LNCAP (cell line): Measurements from ENCODE around the gene ALDOA.
A peak's percentile ranks its signal among the peaks of the same experiment; 100 is the strongest.

Source experiments
- TF ChIP-seq, protein P1 (sequence below): fragments of 450-650 bp; IDR thresholded peaks from 2 replicates; pipeline ENCODE4 v1.5.1; 2017; ENCODE audit warnings: mild to moderate bottlenecking

ALDOA gene

DNA sequence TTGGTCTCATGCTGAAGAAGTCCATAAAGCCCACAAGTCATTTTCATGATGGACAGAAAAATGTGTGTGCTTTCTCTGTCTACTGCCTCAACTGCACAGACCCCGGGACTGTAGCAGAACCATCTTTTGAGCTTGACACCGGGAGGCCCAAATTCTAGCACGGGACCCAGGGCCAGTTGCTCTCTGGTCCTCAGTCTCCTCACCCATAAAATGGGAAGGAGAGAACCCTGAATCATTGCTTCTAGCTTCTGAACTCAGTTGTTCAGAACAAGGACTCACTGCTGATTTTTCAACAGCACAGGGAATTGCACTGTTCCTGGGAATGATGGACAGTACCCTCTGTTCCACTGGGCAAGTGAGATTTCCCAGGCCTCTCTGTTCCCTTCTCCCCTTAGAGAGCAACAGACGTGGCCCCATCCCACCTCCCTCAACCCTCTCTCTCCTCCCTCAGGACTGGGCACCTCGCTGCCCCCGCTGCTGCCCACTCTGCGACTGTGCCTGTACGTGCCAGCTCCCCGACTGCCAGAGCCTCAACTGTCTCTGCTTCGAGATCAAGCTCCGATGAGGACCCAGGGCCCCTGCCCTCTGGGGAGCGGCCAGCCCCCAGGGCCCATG, 2.2 kb upstream of the ALDOA start:
- TF ChIP-seq, protein P1, sequence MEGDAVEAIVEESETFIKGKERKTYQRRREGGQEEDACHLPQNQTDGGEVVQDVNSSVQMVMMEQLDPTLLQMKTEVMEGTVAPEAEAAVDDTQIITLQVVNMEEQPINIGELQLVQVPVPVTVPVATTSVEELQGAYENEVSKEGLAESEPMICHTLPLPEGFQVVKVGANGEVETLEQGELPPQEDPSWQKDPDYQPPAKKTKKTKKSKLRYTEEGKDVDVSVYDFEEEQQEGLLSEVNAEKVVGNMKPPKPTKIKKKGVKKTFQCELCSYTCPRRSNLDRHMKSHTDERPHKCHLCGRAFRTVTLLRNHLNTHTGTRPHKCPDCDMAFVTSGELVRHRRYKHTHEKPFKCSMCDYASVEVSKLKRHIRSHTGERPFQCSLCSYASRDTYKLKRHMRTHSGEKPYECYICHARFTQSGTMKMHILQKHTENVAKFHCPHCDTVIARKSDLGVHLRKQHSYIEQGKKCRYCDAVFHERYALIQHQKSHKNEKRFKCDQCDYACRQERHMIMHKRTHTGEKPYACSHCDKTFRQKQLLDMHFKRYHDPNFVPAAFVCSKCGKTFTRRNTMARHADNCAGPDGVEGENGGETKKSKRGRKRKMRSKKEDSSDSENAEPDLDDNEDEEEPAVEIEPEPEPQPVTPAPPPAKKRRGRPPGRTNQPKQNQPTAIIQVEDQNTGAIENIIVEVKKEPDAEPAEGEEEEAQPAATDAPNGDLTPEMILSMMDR = no peak

DNA sequence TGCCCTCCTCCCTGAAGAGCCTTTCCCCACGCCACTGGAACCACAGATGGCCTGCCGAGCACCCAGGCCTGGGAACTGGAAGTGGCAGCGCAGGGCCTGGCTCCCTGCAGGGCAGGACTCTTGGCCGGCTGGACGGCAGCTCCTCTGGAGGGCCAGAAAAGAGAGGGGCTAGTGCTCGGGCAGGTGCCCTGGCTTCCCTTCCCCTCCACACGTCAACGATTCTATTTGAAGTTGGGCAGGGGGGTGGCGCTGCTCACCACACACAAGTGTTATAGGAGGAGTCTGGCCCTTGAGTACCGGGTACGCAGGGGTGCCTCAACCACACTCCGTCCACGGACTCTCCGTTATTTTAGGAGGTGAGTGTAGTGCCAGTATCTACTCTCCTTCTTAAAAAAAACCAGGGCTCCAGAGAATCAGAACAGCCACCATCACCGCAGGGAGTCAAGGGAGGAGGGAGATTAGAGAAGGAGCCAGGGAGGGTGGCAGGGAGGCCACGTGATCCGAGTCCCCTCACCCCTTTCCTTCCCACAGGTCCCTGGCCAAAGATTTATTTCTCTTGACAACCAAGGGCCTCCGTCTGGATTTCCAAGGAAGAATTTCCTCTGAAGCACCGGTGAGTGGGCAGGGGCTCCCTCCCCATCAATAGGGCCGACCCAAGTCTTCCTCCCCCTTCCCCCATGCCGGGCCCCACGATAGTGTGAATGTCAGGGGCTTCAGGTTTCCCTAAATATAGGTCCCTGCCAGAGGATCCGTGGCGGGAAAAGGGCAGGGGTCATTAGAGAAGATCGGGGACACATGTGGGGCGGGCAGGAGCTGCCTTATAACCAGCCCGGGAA, 1.4 kb upstream of the ALDOA start:
- TF ChIP-seq, protein P1 = peak; percentile 28; the same call in 1 of the 2 replicates

DNA sequence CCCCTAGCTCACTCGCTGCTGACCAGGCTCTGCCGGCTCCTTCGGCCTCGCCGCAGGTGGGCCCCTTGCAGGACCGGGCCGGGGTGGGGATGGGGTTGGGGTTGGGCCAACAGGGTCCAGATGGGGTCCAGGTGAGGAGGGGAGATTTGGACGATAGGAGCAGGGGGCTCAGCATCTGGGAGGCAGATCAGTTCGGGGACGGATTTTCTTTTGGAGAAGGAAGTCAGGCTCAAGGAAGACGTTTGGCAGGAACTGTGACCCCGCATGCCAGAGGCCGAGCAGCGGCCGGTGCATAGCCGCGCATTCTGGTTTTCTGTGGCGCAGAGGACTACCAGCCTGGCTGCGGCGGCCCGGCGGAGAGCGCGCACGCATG, 845 bp upstream of the ALDOA start:
- TF ChIP-seq, protein P1 = no peak

DNA sequence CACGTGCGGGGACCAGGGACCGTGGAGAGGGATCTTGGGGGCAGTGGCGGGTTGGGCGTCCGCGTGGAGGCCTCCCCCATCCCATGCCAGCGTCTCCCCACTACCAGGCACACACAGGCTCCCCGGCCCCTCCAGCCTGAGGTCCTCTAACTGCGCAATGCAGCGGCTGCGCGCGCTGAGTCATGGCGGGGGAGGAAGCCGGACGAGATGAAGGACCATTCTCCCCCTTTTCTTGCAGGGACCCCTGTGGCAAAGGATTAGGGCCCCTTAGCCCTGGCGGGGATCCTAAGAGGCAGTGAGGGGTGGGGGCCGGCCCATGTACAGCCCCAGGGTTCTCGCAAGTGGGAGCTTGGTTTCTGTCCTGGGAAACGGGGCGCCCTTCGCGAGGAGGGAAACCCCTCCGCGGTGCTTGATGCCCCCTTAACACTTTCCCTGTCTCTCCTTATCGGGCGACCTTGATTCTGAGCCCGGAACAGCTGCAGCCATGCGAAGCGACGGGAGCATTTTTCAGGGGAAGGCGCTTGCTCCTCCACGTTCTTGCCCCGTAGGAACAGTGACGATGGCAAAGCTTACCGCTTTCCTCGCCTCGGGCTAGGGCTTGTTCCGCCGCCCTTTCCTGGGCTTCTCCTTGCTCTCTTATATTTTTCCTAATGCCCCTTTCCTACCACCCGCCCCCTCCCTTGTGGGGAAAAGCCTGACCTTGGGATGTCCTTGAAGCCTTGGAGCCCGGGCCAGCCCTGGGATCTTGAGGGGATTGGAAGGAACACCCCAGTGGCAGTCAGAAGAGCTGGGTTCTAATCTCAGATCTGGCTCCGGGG, 592 bp downstream of the ALDOA start:
- TF ChIP-seq, protein P1 = no peak

DNA sequence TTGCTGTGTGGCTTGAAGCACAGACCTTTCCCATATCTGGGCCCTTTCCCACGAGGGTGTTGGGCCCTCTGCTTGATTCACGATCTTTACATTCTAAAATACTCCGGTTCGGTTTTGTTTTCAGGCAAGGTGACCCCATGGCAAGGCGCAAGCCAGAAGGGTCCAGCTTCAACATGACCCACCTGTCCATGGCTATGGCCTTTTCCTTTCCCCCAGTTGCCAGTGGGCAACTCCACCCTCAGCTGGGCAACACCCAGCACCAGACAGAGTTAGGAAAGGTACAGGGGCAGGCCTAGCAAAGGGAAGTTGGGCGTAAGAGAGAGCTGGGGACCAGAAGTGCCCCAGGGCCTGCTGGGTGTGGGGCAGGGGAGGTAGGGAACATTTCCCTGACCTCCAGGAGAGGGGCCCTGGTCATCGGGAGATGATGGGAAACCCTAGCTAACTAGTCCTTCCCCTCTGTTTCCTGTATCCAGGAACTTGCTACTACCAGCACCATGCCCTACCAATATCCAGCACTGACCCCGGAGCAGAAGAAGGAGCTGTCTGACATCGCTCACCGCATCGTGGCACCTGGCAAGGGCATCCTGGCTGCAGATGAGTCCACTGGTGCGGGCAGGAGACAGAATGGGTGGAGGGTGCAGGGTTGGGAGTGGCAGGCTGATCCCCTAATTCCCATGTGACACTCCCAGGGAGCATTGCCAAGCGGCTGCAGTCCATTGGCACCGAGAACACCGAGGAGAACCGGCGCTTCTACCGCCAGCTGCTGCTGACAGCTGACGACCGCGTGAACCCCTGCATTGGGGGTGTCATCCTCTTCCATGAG, 1.4 kb downstream of the ALDOA start:
- TF ChIP-seq, protein P1 = no peak

DNA sequence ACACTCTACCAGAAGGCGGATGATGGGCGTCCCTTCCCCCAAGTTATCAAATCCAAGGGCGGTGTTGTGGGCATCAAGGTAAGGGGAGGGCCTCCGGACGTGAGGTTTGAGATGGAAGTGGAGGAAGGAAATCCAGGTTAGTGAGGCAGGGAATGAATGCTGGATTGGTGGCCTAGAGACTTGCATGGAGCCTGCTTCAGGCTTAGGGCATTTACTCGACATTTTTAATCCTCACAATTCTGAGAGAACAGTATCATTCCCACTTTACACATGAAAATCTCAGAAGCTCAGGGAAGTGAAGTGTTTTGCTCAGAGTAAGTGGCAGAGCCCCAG, 2.0 kb downstream of the ALDOA start:
- TF ChIP-seq, protein P1 = no peak

DNA sequence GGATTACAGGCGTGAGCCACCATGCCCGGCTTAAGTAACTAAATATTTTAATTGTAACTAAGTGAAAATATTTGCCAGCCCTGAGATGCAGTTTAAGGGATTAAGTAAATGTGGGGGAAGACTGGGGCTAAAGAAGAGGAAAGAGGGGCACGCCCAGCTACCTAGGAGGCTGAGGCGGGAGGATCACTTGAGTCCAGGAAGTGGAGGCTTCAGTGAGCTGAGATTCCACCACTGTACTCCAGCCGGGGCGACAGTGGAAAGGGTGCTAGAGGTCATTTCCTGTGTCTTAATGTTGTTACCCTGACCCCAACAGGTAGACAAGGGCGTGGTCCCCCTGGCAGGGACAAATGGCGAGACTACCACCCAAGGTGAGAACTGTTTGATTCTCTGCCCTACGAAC, 2.8 kb downstream of the ALDOA start:
- TF ChIP-seq, protein P1 = no peak
